Vagina (tissue), 2 donors: ENCODE data around the gene SLC26A11.

Experiments
- CTCF ChIP-seq, 3 experiments: fragments of 450-650 bp in 2 of 3; fragments of 200-600 bp in 1 of 3; sonication (generic) in 1 of 3; IDR thresholded peaks; one replicate each; pipeline ENCODE4 v1.5.1; 2017 to 2019; ENCODE audit warnings: antibody characterized with exemption in 3 of 3, mild to moderate bottlenecking in 2 of 3, moderate library complexity in 2 of 3
- POLR2A ChIP-seq, 2 donors: fragments of 450-650 bp; IDR thresholded peaks; one replicate each; pipeline ENCODE4 v1.6.1; 2017; ENCODE audit warnings: antibody characterized with exemption in 2 of 2, mild to moderate bottlenecking in 2 of 2, moderate library complexity in 2 of 2

DNA sequence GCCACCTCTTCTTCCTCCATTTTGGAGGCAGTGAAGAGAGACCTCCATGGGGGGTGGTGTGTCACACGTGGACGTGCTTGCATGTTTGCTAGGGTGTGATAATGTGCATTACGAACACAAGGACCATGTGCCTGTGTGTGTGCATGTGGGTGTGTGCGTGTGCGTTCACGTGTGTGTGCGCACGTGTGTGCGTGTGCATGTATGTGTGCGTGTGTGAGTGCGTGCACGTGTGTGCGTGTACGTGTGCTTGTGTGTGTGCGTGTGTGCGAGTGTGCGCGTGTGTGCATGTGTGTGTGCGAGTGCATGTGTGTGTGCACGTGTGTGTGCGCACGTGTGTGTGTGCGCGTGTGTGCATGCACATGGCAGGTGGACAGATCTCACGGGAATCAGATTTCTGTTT lies 69.9 kb downstream of the SLC26A11 start:
- TF ChIP-seq CTCF (IDR thresholded peaks at IDR 0.05): no peak
- no peak for TF ChIP-seq POLR2A (IDR thresholded peaks at IDR 0.05)
